Activated CD8-positive, alpha-beta memory T cell treated with anti-CD3 and anti-CD28 coated beads for 36 hours (primary cell): ENCODE measurements around the gene COBLL1. TPM values are rescaled to one million over a fixed set of nuclear protein-coding genes. Genes with fewer than 3 reads are reported as not detected.

Experiments
- CTCF ChIA-PET: fragments of 350-600 bp; sonication (Branson Sonifier 250); formaldehyde crosslinking; loops from one replicate; lab custom pipeline; 2021; ENCODE audit warnings: antibody characterized with exemption; lab: Charles Lee
- POLR2A ChIA-PET: fragments of 350-600 bp; sonication (Branson Sonifier 250); formaldehyde crosslinking; loops from one replicate; lab custom pipeline; 2021; ENCODE audit warnings: antibody characterized with exemption; lab: Charles Lee
- total RNA-seq, 2 experiments: library from RNA; stranded (reverse); gene quantifications; one replicate each; pipeline ENCODE4 v1.2.3, GENCODE V29; 2021

The COBLL1 gene
- total RNA-seq, 2 experiments from 2014 or later, result not detected

DNA sequence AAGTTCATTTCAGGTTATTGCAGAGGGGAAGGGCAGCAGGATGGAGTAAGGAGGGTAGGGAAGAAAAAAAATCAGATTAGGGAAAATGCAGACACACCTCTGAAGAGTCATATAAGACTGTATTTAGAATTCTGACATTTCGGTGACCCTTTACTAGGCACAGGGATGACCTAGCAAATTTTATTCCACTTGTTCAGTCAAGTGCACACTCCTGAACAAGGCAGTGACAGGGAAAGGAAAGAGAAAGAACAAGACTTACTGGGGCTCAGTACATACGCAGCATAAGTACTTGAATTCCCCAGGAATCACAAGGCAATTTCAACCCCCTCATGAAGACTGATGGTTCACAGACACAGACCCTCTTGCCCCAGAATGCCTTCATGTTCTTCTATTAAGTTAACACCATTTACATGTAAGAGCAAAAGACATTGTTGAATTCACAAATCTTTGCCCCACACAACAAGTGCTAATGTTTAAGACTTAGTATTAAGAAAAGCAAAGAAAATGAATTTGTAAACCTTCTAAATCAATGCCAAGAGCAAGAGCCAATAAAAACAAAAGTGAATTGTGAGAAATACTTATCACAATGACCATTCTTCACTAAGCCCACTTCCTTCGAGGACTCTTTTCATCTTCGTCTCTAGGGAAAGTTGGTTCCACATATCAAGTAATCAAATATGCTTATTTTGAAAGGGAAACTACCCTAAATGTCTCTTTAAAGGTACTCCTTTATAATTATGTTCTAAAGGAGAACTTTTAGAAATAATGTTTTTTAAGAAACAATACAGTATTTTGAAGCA is 47.0 kb downstream of the COBLL1 start:
- ChIA-PET CTCF (no interaction called here), POLR2A (no interaction called here)

DNA sequence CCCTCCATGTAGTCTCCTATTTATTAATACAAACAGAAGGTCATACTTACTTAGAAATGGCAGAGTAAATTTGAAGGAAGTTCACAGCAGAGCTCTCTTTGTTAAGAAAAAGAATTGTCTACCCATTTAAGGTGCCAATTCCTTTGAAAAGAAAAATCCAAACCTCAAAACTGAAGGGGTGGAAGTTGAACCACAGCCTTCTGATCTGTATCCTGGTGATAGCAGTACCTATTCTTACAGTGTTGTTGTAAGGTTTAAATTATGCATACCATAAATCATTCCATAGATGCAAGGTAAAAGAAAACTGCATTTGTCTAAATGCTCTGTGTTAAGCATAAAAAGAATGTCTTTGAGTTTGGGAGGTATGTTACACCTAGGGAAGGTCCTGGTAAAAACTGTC is 47.6 kb downstream of the COBLL1 start:
- POLR2A ChIA-PET, result no interaction called here
- CTCF ChIA-PET, result no interaction called here

DNA sequence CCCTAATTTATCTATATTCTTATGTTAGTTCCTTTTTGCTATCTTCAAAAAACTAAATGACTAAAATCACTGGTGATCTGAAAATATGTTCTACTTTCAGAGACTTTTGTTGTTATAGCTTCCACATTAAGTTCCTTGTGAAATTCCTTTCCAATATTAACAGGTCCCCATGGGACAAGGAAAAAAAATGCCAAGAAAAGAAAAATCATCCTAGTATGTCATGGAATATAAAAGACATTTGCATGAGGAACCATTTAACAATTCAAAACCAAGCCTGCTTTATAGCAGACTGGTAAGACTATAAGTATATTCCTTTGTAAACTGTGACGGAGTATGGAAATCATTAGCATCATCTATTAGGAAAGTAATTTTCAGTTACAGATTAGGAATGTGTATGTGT is 48.1 kb downstream of the COBLL1 start:
- ChIA-PET POLR2A (no interaction called here), CTCF (no interaction called here)

DNA sequence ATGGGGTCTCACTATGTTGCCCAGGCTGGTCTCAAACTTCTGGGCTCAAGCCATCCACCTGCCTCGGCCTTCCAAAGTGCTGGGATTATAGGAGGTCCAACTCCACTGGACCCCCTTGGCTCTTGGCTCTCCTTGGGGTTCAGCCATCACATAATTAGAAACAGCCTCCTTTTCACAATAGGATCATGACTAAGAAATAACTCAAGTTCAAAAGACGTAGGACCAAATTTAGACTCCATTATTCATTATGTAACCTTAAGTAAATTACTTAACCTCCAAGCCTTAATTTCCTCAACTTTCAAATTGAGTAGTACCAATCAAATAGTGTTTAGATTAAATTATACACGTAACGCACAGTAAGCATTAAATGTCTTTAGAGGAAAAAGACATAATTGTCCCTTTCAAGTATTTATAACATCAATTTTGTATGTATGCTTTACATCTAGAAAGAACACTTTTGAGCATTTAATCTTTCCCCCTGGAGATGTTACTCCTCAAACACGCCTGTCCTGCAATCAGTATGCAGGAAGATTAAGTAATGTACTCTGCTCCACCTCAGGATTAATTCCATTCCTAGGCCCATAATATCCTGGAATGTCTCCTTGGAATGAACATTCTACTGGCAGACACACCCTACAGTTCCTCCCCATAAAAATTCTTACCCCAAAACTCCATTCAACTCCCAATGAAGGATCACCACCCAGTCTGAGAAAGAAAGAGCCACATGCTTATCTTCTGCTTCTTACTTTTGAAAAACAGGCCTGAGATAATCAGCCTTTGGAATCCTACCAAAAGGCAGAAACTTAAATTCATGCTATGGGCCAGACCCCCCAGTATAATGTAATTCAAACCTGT is 49.1 kb downstream of the COBLL1 start:
- ChIA-PET POLR2A (no interaction called here), CTCF (no interaction called here)

DNA sequence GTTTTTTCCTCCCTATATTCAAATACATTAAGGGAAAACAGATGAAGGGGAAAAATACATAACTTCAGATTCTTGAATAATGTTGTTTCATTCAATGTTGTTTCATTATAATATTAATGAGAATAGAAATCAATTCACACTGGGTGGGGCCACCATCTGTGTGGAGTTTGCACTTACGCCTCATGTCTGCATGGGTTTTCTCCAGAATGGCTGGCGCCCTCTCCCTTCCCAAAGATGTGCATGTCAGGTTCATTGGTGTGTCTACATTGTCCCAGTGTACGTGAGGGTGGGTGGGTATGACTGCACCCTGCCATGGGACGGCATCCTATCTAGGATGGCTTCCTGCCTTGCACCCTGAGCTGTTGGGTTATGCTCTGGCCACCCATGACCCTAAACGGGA is 51.7 kb downstream of the COBLL1 start:
- ChIA-PET CTCF (no interaction called here), POLR2A (no interaction called here)

DNA sequence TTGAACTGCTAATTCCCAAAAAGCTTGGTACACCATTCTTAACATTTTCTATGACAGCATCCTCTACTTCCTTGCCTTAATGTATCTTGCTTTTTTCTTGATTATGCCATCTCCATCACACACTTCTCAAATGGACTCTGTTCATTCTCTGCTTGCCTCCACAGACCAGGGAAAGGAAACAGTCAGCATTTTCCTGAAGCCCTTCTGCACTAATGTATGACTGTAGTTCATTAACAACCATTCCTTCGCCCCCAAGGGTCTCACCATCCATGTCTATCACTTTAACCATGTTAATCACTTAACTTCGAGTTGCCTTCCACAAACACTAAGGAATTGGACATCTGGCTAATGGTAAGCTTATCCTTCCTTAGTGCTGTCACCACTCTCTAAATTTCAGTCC is 54.8 kb downstream of the COBLL1 start:
- ChIA-PET CTCF (no interaction called here), POLR2A (no interaction called here)

DNA sequence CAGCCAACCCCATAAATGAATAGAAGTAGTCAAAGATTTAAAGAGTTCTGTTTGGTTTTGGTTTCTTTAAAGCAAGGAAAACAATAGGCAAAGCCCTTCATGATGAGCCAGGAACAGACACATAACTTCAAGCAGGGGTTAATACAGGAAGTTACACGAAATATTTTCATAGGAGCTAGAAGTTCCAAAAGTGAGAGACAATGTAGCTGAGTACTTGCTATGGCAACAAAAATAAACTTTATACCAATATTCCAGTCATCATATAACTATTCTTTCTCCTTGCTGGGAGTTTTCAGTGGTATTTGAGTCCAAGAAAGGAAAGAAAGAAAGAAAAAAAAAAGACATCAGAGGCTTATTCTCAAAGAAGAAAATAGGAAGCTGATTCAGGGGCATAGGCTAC is 56.2 kb downstream of the COBLL1 start:
- ChIA-PET CTCF (no interaction called here), POLR2A (no interaction called here)

DNA sequence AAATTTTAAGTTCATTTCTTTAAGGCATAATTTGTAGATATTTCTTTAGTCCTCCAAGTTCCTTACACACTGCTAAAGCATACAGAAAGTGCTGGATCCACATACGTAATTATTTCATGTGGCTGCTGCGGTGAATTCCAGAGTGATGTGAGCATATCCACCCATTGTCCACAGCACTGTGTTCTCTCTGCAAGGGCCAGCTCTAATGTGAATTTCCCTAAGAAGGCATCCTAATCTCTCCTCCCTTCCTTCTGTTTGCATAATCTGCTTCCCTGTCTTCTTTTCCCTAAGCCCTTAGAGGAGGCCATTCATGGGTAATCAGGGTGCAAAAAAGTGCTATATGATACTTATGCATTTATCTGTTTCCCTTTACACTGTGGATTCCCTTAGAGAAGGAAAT is 57.2 kb downstream of the COBLL1 start:
- POLR2A ChIA-PET, result no interaction called here
- CTCF ChIA-PET, result no interaction called here

DNA sequence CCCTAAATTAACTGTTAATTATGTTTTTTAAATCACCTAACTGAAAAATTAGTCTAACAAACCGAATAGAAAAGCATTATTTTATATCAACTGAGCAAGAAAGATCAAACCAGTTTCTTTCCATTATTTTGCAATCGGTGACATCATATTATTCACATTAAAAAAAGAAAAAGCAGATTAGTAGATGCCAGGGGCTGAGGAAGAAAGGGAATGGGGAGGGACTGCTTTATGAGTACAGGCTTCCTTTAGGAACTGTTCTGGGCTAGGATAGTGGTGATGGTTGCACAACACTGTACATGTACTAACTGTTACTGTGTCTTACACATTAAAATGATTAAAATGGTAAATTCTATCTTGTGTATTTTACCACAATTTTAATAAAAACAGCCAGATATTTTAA is 59.3 kb downstream of the COBLL1 start:
- ChIA-PET POLR2A (no interaction called here), CTCF (no interaction called here)

DNA sequence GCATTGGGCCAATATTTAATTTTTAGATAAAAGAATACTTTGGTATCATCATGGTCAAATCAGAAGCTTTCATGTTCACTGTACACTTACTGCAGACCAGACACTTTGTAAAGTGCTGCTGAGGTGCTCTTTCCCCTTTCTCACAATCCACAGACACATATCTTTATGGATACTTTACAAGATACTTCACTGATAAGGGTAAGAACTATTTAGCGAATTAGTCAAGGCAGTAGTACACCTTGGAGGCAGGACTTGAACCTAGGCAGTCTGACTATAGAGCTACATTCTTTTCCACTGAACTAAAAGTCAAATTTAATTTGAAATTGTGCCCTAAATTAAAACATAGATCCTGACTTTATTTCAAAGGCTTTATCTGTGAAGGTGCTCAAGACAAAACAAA is 60.2 kb downstream of the COBLL1 start:
- POLR2A ChIA-PET, result no interaction called here
- CTCF ChIA-PET, result no interaction called here

DNA sequence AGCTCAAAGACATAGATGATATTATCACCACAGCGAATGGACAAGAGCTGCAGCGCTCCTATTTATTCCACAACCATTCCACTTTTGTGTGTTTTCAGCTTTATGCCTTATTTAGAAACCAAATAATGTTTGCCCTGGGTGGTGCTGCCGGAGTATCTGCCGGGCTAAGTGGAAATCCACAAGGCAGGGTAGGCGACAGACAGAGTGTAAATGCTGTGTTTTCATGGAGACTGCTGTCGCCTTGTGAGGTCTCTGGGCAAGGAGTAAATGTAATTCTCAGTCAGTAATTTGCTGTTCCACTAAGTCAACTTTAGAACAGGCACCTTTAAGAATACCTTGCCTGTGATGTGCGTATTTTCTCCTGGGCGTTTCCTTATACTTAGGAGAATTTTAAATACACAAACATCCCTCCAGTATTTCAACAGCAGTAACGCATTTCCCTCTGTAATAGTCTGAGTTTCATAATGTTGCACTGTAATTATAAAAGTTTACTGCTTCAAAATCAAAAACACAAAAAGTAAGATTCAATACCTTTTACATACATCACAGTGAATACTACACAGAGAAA is 60.9 kb downstream of the COBLL1 start:
- ChIA-PET POLR2A (no interaction called here), CTCF (no interaction called here)

DNA sequence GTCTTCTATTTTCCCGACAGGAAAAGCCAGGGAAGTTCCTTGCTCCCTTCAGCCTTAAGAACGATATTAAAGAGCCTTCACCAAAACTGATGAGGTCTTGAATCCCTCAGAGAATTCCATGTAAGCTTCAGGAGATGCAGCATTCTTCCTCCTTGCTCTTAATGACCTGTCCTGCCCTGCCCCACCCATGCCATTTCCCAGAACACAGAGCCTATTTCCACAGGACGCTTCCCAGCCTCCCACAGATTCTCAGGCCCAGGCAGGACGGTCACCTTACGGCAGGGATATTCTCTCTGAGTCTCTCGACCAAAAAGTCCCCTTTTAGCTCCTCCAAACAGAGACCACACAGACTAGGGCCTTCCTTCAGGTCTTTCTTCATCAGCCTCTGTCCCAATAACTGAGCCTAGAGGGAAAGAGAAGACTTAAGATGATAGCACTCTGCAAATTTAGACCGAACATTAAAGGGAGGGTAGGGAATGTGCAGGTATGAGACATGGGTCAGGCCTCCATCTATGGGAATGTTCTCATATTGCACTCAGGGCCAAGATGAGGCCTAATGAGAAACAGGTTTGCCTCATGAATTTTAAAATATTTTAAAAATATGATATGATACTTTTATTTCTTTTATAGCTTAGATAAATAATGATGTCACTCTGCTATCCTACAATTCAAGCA is 62.1 kb downstream of the COBLL1 start:
- CTCF ChIA-PET, result no interaction called here
- POLR2A ChIA-PET, result no interaction called here

DNA sequence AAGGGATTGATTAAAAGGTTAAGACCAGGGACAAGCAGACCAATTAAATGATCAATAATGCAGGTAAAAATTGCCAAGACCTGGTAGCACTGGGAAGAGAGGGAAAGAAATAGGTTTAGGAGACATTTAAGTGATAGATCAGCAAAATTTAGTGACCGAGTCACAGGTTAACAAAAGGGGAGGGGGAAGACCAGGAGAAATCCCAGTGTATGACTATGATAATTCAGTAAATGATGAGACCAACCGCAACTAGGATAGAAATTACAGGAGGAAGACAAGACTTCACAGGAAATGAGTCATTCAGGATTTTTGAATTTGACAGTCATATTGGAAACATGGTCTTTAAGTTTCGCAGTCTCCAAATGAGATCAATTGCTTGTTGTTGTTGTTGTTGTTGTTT is 62.9 kb downstream of the COBLL1 start:
- POLR2A ChIA-PET, result no interaction called here
- CTCF ChIA-PET, result no interaction called here

DNA sequence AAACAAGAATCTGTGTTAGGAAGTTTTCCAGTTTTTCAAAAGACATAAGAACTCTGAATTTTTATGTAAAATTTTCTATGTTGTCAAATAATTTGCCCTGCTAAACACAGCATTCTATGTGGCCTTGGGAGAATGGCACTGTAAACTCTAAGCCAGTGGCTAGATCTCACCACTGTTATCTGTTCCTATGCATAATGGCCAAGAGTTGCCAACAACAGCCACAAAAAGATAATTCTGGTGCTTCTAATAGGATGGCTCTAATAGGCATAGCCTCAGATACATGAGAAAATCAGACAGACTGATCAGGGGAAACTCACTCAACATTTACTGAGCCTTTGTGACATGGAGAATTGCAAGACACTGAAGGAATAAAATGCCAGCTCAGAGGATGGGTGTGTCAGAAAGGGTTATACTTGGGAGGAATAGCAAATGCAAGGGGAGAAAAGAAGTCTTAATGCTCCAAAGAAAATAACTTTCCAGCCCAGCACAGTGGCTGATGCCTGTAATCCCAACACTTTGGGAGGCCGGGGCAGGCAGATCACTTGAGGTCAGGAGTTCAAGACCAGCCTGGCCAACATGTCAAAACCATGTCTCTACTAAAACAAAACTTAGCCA is 63.7 kb downstream of the COBLL1 start:
- ChIA-PET CTCF (no interaction called here), POLR2A (no interaction called here)

DNA sequence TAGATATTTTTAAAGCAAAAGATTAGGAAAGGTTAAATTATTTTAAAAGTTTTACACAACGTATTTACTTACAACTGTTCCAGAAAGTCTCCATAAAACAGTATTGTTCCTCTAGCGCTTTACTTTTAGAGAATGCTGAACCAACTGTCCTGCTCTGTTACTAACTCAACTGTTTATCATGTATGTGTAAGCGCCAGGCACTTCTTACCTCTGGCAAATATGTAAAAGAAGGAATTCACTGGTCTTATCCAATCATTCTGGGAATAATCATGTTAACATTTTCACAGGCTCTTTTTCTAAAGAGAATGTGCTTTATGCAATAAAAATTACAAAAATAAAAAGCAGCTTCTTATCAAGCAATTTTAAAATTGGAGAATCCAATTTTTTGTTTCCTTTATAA is 68.0 kb downstream of the COBLL1 start:
- ChIA-PET CTCF (no interaction called here), POLR2A (no interaction called here)

DNA sequence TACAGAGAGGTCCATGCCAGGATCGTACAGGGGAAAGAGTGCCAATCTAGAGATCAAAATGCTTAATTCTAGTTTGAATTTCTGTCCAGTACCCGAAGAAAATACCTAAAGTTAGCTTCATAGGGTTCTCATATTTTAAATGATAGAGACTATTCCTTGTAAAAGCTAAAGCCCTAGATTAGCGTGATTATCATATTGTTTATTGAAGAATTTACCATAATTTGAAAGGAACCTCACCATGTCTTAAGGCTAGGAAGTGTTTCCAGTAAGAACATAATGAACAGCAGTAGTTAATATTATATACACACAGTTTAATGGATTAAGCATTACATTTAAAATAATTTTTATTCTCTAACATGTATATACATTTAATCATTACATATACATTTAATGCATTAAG is 68.5 kb downstream of the COBLL1 start:
- ChIA-PET CTCF (no interaction called here), POLR2A (no interaction called here)

DNA sequence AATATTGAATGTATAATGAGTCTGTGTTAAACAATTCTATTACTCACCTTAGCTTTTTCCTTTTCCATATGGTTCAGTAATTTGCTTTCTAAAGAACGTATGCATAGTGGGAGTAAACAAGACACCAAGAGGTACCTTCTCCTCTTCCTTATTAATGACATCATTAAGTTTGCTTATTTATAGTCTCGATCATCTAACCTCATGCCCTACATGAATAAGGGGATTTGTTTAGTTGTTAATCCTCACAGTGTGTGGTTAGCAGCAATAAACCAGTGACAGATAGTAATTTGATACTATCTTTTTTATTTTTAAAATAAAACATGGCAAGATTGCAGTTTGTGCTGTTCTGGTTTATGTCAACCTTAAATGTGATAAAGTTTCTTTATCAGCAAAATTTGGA is 69.7 kb downstream of the COBLL1 start:
- ChIA-PET CTCF (no interaction called here), POLR2A (no interaction called here)

DNA sequence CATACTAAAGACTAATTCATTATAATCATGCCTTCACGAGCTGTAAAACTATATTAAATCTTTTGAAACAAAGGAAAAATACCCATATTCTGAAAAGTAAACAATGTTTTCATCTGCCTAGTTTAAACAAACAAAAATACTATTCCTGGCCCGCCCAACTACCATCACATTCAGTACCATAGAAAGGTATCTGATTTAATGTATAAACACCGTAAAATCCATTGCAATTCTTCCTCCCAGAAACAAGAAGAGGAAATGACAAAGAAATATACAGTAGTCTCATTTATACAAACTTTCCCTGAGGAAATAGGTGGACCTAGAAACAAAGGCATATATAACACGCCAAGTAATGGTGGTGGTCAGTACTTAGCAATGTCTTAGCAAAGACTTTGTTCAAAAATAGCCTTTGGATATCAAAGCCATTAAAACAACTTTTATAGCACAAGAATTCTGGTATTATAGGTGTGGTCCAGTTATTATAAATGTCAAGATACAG is 71.2 kb downstream of the COBLL1 start:
- POLR2A ChIA-PET, result no interaction called here
- CTCF ChIA-PET, result no interaction called here

DNA sequence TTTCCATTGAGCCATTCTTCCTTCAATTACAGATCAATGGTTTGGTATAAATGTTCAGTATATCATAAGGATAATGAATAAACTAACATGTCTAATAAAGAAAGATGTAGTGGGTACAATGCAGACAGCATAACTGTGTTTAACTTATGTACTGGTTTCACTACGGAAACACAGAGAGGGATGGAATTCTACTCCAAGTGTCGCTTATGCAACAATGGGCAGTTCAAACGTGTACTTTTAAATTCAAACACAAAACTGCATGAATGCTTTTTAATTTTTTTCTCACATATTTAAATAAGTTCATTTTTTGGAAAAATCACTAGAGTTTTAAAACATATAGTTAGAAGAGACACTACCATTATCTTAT is 74.7 kb downstream of the COBLL1 start:
- ChIA-PET POLR2A (no interaction called here), CTCF (no interaction called here)
